ENCODE data around the gene DFFB. TPM values are rescaled to one million over a fixed set of nuclear protein-coding genes. Genes with fewer than 3 reads are reported as not detected.

The DFFB gene
- total and polyA plus RNA-seq, 2 donors (not counting 3 experiments of a cell fraction or from before 2014, with no cell fraction given): 11.7 to 11.8 TPM

- TF ChIP-seq POLR2A (IDR thresholded peaks at IDR 0.05; ENCODE audit: low read depth, low read length): no peak
- no peak for TF ChIP-seq CTCF (IDR thresholded peaks at IDR 0.05; ENCODE audit: extremely low read depth in 1 of 2, insufficient read depth in 1 of 2, low read depth in 1 of 2, low read length in 2 of 2)
- no peak for TF ChIP-seq JUN (IDR thresholded peaks at IDR 0.05; ENCODE audit: borderline replicate concordance, insufficient read depth, insufficient read length, low read depth)
- no peak for TF ChIP-seq EZH2 (IDR thresholded peaks at IDR 0.05; ENCODE audit: borderline replicate concordance, low read depth, low read length, severe bottlenecking)
- dilution Hi-C loops (cut with MboI; ENCODE audit: extremely low pct_ligation_motif_present, low sequenced_read_pairs): no loop called here
- CTCF ChIA-PET: interaction anchor here (1.6 kb wide), 1 partner anchor 25 kb away, joined by 4 read pairs; the partner anchor contains the start of gene DFFB
Observed at GRCh38 chr1:3883194-3883925, 26.1 kb downstream of the DFFB start.

GRCh38 chr1:3884966-3885365, 27.7 kb downstream of the DFFB start:
- Histone ChIP-seq H3K27me3 (ENCODE audit: control insufficient read depth in 2 of 2, insufficient read depth in 2 of 2, low read length in 2 of 2) (no peaks in the 10 kb centered on the region), H3K9me1 (replicated peaks; ENCODE audit: control insufficient read depth, extremely low read depth, insufficient read depth, low read length) (no peaks in the 10 kb centered on the region), H3K4me3 (replicated peaks in 1 of 3; ENCODE audit: insufficient read depth in 1 of 3, low read depth in 1 of 3, low read length in 3 of 3) (no peak overlapping the region), H3K9ac (replicated peaks; ENCODE audit: extremely low read depth, insufficient read depth, low read length) (no peak overlapping the region), H3K4me2 (ENCODE audit: insufficient read depth, low read length) (no peak overlapping the region), H2AFZ (ENCODE audit: low read depth, low read length) (no peak overlapping the region), H3K27ac (ENCODE audit: insufficient read depth, low read depth, low read length) (no peak overlapping the region), H3K36me3 (ENCODE audit: control insufficient read depth in 2 of 2, extremely low read depth in 1 of 2, insufficient read depth in 2 of 2, low read length in 2 of 2) (peaks cover 0 to 16% of the 10 kb centered on the region in 2 experiments), H4K20me1 (replicated peaks; ENCODE audit: control insufficient read depth, extremely low read depth, insufficient read depth, low read length) (no peaks in the 10 kb centered on the region), H3K9me3 (replicated peaks; ENCODE audit: control insufficient read depth, insufficient read depth, low read length) (no peaks in the 10 kb centered on the region), H3K4me1 (ENCODE audit: control insufficient read depth, extremely low read depth, insufficient read depth, low read length) (no peaks in the 10 kb centered on the region), H3K79me2 (ENCODE audit: control insufficient read depth, insufficient read depth, low read length) (no peaks in the 10 kb centered on the region)
- dilution Hi-C loops (cut with MboI; ENCODE audit: extremely low pct_ligation_motif_present, low sequenced_read_pairs): no loop called here
- ChIA-PET CTCF (no interaction called here), POLR2A (no interaction called here)
- no peak for TF ChIP-seq POLR2AphosphoS5 (IDR thresholded peaks at IDR 0.05; ENCODE audit: insufficient read depth, low read depth, low read length)
- no peak for TF ChIP-seq POLR2A (IDR thresholded peaks at IDR 0.05; ENCODE audit: low read depth, low read length)
- no peak for TF ChIP-seq MAX (IDR thresholded peaks at IDR 0.05; ENCODE audit: insufficient read depth, insufficient read length)
- no peak for TF ChIP-seq JUN (IDR thresholded peaks at IDR 0.05; ENCODE audit: borderline replicate concordance, insufficient read depth, insufficient read length, low read depth)
- TF ChIP-seq GATA2 (IDR thresholded peaks at IDR 0.05; ENCODE audit: insufficient read depth, insufficient read length, low read depth, low read length): no peak
- TF ChIP-seq EZH2 (IDR thresholded peaks at IDR 0.05; ENCODE audit: borderline replicate concordance, low read depth, low read length, severe bottlenecking): no peak
- no peak for TF ChIP-seq MYC (IDR thresholded peaks at IDR 0.05; ENCODE audit: low read depth, low read length)
- no peak for TF ChIP-seq CTCF (IDR thresholded peaks at IDR 0.05; ENCODE audit: extremely low read depth in 1 of 2, insufficient read depth in 1 of 2, low read depth in 1 of 2, low read length in 2 of 2)
- TF ChIP-seq FOS (IDR thresholded peaks at IDR 0.05; ENCODE audit: borderline replicate concordance, insufficient read depth, low read length): no peak
- intact Hi-C loops (cut with micrococcal nuclease): no loop called here
- FAIRE-seq (no peak), DNase-seq (ENCODE audit: low read depth, low spot score) (no peak)
- no TSS peak for BruUV-seq (replicated peaks)

More at GRCh38 chr1:3883194-3883925, 26.1 kb downstream of the DFFB start:
- POLR2A ChIA-PET: no interaction called here
- no peaks in the 10 kb centered on the region for H3K4me1 ChIP-seq (ENCODE audit: control insufficient read depth, extremely low read depth, insufficient read depth, low read length)
- H2AFZ ChIP-seq (ENCODE audit: low read depth, low read length): no peak overlapping the region
- intact Hi-C loops (cut with micrococcal nuclease): no loop called here
- H3K79me2 ChIP-seq (ENCODE audit: control insufficient read depth, insufficient read depth, low read length): no peaks in the 10 kb centered on the region
- no peak overlapping the region for H3K9ac ChIP-seq (replicated peaks; ENCODE audit: extremely low read depth, insufficient read depth, low read length)
- no peaks in the 10 kb centered on the region for H4K20me1 ChIP-seq (replicated peaks; ENCODE audit: control insufficient read depth, extremely low read depth, insufficient read depth, low read length)
- DNase-seq (ENCODE audit: low read depth, low spot score): no peak
- no TSS peak for BruUV-seq (replicated peaks)
- H3K4me3 ChIP-seq (replicated peaks in 1 of 3; ENCODE audit: insufficient read depth in 1 of 3, low read depth in 1 of 3, low read length in 3 of 3): no peak overlapping the region
- H3K36me3 ChIP-seq (ENCODE audit: control insufficient read depth in 2 of 2, extremely low read depth in 1 of 2, insufficient read depth in 2 of 2, low read length in 2 of 2): peaks cover 0 to 14% of the 10 kb centered on the region in 2 experiments
- no peaks in the 10 kb centered on the region for H3K27me3 ChIP-seq (ENCODE audit: control insufficient read depth in 2 of 2, insufficient read depth in 2 of 2, low read length in 2 of 2)
- no peak for FAIRE-seq
- H3K9me1 ChIP-seq (replicated peaks; ENCODE audit: control insufficient read depth, extremely low read depth, insufficient read depth, low read length): no peaks in the 10 kb centered on the region
- H3K27ac ChIP-seq (ENCODE audit: insufficient read depth, low read depth, low read length): no peak overlapping the region
- no peak overlapping the region for H3K4me2 ChIP-seq (ENCODE audit: insufficient read depth, low read length)
- H3K9me3 ChIP-seq (replicated peaks; ENCODE audit: control insufficient read depth, insufficient read depth, low read length): peaks cover 4% of the 10 kb centered on the region
